ENCODE measurements around the gene WDR76. TPM values are rescaled to one million over a fixed set of nuclear protein-coding genes. Genes with fewer than 3 reads are reported as not detected.
A peak's percentile ranks its signal among the peaks of the same experiment; 100 is the strongest.

The WDR76 gene
- total RNA-seq, 1 donor from 2014 or later, result 1.6 TPM

GRCh38 chr15:43868406-43868805 is 41.6 kb downstream of the WDR76 start:
- DNase-seq (no peak), ATAC-seq (ENCODE audit: poor library complexity) (no peak)
- intact Hi-C loops (cut with DNase I), result no loop called here

GRCh38 chr15:43871835-43872234 is 45.0 kb downstream of the WDR76 start:
- DNase-seq, result no peak
- ATAC-seq (ENCODE audit: poor library complexity), result peak; percentile 32
- intact Hi-C loops (cut with DNase I), result loop anchor here (10.0 kb wide), 1 partner anchor 193 kb away; no protein-coding TSS in a partner anchor

- intact Hi-C loops (cut with DNase I), result loop anchor here (10.0 kb wide), 1 partner anchor 192 kb away; no protein-coding TSS in a partner anchor
- ATAC-seq (ENCODE audit: poor library complexity), result peak; percentile 71
- DNase-seq, result no peak
Observed at GRCh38 chr15:43872416-43873020, 45.7 kb downstream of the WDR76 start.

- DNase-seq (no peak), ATAC-seq (ENCODE audit: poor library complexity) (no peak)
- intact Hi-C loops (cut with DNase I), result loop anchor here (10.0 kb wide), 1 partner anchor 191 kb away; no protein-coding TSS in a partner anchor
Observed at GRCh38 chr15:43873651-43874050, 46.8 kb downstream of the WDR76 start.

GRCh38 chr15:43876872-43877271 is 50.1 kb downstream of the WDR76 start:
- DNase-seq (no peak), ATAC-seq (ENCODE audit: poor library complexity) (no peak)
- intact Hi-C loops (cut with DNase I), result loop anchor here (10.0 kb wide), 1 partner anchor 188 kb away; no protein-coding TSS in a partner anchor

GRCh38 chr15:43877371-43877770 is 50.6 kb downstream of the WDR76 start:
- intact Hi-C loops (cut with DNase I), result loop anchor here (10.0 kb wide), 1 partner anchor 187 kb away; no protein-coding TSS in a partner anchor
- peak; percentile 45 for ATAC-seq (ENCODE audit: poor library complexity)
- DNase-seq, result no peak

- ATAC-seq (ENCODE audit: poor library complexity), result peak; percentile 37
- DNase-seq, result no peak
- intact Hi-C loops (cut with DNase I), result loop anchor here (10.0 kb wide), 1 partner anchor 186 kb away; no protein-coding TSS in a partner anchor
Observed at GRCh38 chr15:43878446-43878845, 51.6 kb downstream of the WDR76 start.

- peak; percentile 56 for DNase-seq
- peak; percentile 81 for ATAC-seq (ENCODE audit: poor library complexity)
- intact Hi-C loops (cut with DNase I), result loop anchor here (10.0 kb wide), 1 partner anchor 185 kb away; no protein-coding TSS in a partner anchor
Observed at GRCh38 chr15:43879386-43880355, 52.9 kb downstream of the WDR76 start.

GRCh38 chr15:43880406-43881194 is 53.8 kb downstream of the WDR76 start:
- peak; percentile 17 for ATAC-seq (ENCODE audit: poor library complexity)
- intact Hi-C loops (cut with DNase I), result no loop called here

GRCh38 chr15:43881245-43881644 is 54.4 kb downstream of the WDR76 start:
- intact Hi-C loops (cut with DNase I), result no loop called here
- ATAC-seq (ENCODE audit: poor library complexity) (peak; percentile 20), DNase-seq (no peak)

More at GRCh38 chr15:43880406-43881194, 53.8 kb downstream of the WDR76 start:
- no peak for DNase-seq

GRCh38 chr15:43881944-43882343 is 55.1 kb downstream of the WDR76 start:
- intact Hi-C loops (cut with DNase I), result no loop called here
- DNase-seq (no peak), ATAC-seq (ENCODE audit: poor library complexity) (no peak)

GRCh38 chr15:43883571-43883970 is 56.8 kb downstream of the WDR76 start:
- intact Hi-C loops (cut with DNase I), result no loop called here
- ATAC-seq (ENCODE audit: poor library complexity) (no peak), DNase-seq (no peak)

- intact Hi-C loops (cut with DNase I), result no loop called here
- ATAC-seq (ENCODE audit: poor library complexity), result peak; percentile 62
- peak; percentile 55 for DNase-seq
Observed at GRCh38 chr15:43886558-43886957, 59.8 kb downstream of the WDR76 start.

GRCh38 chr15:43887901-43888300 is 61.1 kb downstream of the WDR76 start:
- intact Hi-C loops (cut with DNase I), result no loop called here
- DNase-seq, result no peak
- ATAC-seq (ENCODE audit: poor library complexity), result no peak

- ATAC-seq (ENCODE audit: poor library complexity) (no peak), DNase-seq (no peak)
- intact Hi-C loops (cut with DNase I), result no loop called here
Observed at GRCh38 chr15:43889042-43889441, 62.2 kb downstream of the WDR76 start.

GRCh38 chr15:43893956-43894355 is 67.2 kb downstream of the WDR76 start:
- intact Hi-C loops (cut with DNase I), result no loop called here
- peak; percentile 94 for ATAC-seq (ENCODE audit: poor library complexity)
- peak; percentile 73 for DNase-seq

- intact Hi-C loops (cut with DNase I), result no loop called here
- ATAC-seq (ENCODE audit: poor library complexity), result no peak
- DNase-seq, result no peak
Observed at GRCh38 chr15:43895586-43895985, 68.8 kb downstream of the WDR76 start.

- DNase-seq (no peak), ATAC-seq (ENCODE audit: poor library complexity) (no peak)
- intact Hi-C loops (cut with DNase I), result no loop called here
Observed at GRCh38 chr15:43896543-43896942, 69.7 kb downstream of the WDR76 start.

- intact Hi-C loops (cut with DNase I), result no loop called here
- ATAC-seq (ENCODE audit: poor library complexity), result no peak
- no peak for DNase-seq
Observed at GRCh38 chr15:43898891-43899290, 72.1 kb downstream of the WDR76 start.

All from Right ventricle myocardium superior (tissue), 1 donor.